Adrenal gland (tissue), 12 donors: Measurements from ENCODE around the gene MYO18A. TPM values are rescaled to one million over a fixed set of nuclear protein-coding genes. Genes with fewer than 3 reads are reported as not detected.
A peak's percentile ranks its signal among the peaks of the same experiment; 100 is the strongest.

Source experiments
- DNase-seq, 7 donors: peaks; one replicate each; pipeline ENCODE4 v3.0.0-alpha.2; 2019 to 2020
- H3K27ac ChIP-seq, 5 donors: fragments of 200-600 bp; sonication (generic) in 4 of 5; 1 replicate in 3 of 5; 2 replicates in 2 of 5; pipeline versions ENCODE4 v1.5.1 to v1.8.0; 2016 to 2020; ENCODE audit warnings: mild to moderate bottlenecking in 1 of 5
- H3K27me3 ChIP-seq: fragments of 200-600 bp; 2 replicates; pipeline ENCODE4 v1.8.0; 2021
- H3K36me3 ChIP-seq, 2 donors: fragments of 200-600 bp; replicated peaks in 1 of 2; 1 replicate in 1 of 2; 2 replicates in 1 of 2; pipeline versions ENCODE4 v1.5.1 to v1.8.0; 2018 to 2022
- H3K4me1 ChIP-seq, 2 donors: fragments of 200-600 bp; replicated peaks in 1 of 2; 1 replicate in 1 of 2; 2 replicates in 1 of 2; pipeline versions ENCODE4 v1.5.1 to v1.8.0; 2018 to 2021
- H3K4me3 ChIP-seq, 4 donors: fragments of 200-600 bp; sonication (generic) in 3 of 4; one replicate each; pipeline ENCODE4 v1.5.1; 2016 to 2018
- H3K9me3 ChIP-seq, 3 donors: fragments of 200-600 bp; sonication (generic) in 1 of 3; replicated peaks in 1 of 3; 1 replicate in 2 of 3; 2 replicates in 1 of 3; pipeline versions ENCODE4 v1.5.1 to v1.8.0; 2016 to 2021
- CTCF ChIP-seq, 6 experiments: fragments of 450-650 bp in 4 of 6; fragments of 200-600 bp in 2 of 6; sonication (generic) in 1 of 6; IDR thresholded peaks; 1 replicate in 5 of 6; 2 replicates in 1 of 6; pipeline versions ENCODE4 v1.5.1 to v1.8.0; 2016 to 2021; ENCODE audit warnings: antibody characterized with exemption in 6 of 6, mild to moderate bottlenecking in 2 of 6, moderate library complexity in 1 of 6
- POLR2A ChIP-seq, 2 donors: fragments of 450-650 bp; IDR thresholded peaks; one replicate each; pipeline ENCODE4 v1.6.1; 2017; ENCODE audit warnings: antibody characterized with exemption in 2 of 2, mild to moderate bottlenecking in 2 of 2, moderate library complexity in 1 of 2
- WGBS, 4 donors: extraction: QIAGEN DNeasy Blood & Tissue Kit in 2 of 4; methylation state at CpG; one replicate each; pipeline versions ENCODE4 v1.1.5 to v1.1.7; 2013 to 2017; 5-methylcytosine and 5-hydroxymethylcytosine counted together
- intact Hi-C, 2 donors: fragments of 100-400 bp; cut with DNase I; formaldehyde crosslinking; loops; one replicate each; pipeline versions ENCODE4 v1.14.1 to v1.15.0; 2022 to 2023
- polyA plus RNA-seq, 3 donors: library from polyadenylated mRNA; stranded (reverse); fragments of 200-250 nt in 2 of 3; fragments of 350-450 nt in 1 of 3; fragmentation: Illumina TruSeq in 1 of 3; extraction: RNeasy Lipid Tissue Mini Kit (QIAGEN cat#74804) in 1 of 3; gene quantifications; one replicate each; pipeline ENCODE4 v1.2.3, GENCODE V29; 2013 to 2014
- total RNA-seq, 9 donors: library from RNA; depleted of rRNA in 4 of 9; stranded (reverse); fragments of >200 nt in 4 of 9; fragments of 120-200 nt in 1 of 9; fragmentation: NEBNext Ultra II Directional in 1 of 9; extraction: Animal tissue kit (Norgen Biotek cat#: 25700) in 1 of 9; gene quantifications; one replicate each; pipeline versions ENCODE4 v1.1.0 to v1.2.4, GENCODE V29; 2013 to 2023
- donor health status: healthy with polysubstance abuse.
- donor health status: Bipolar disorder and iron deficiency.
- donor health status: DM: yes; HTN: yes; CAD: no.
- donor health status: DM: no; HTN: no; CAD: no.
- donor health status: DM: no; HTN: no; CAD: no.
- donor health status: DM: yes; HTN: yes; CAD: no.

MYO18A gene
- total and polyA plus RNA-seq, 12 donors, result 19.6 to 95.6 (median 40.7) TPM

DNA sequence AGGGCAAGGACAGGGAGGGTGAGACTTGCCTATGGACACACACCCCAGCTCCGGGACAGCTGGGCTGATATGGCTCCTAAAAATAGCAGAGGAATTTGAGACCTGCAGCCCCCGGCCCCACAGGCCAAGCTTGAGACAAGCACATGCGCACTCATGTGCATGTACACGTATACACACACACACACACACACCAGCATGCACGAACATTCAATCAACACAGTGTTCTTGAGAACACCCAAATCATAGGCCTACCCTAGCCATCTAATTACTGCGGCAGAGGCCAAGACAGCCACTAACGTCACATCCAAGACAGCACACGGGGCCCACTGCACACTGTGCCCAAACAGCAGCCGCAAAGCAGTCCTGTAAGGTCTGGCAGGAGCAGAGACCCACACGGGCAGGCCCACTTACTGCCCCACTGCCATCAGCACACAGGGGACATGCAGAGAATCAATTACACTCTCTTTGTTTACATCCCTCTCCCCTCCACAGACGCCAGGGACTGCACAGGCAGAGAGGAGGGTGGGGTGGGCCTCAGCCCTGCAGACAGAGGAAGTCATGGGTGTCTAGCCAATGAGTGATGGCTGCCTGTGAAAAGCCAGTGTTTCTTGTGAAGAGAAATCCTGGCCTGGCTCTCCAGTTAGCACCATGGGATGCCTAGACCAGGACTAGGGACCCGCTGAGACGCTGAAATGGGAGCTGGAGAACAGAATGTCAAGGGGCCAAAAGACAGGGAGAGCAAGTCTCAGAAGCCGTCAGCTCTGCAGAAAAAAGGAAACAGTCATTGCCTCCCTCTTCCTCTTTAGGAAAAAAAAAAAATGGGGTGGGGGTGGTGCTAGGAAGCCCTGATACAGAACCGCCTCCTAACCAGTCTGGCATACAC is 39.3 kb downstream of the MYO18A start:
- Histone ChIP-seq H3K27ac (peak overlapping the region in 4 of 5 donors; percentile 24 to 85 (median 71)), H3K27me3 (no peaks in the 10 kb centered on the region), H3K9me3 (no peaks in the 10 kb centered on the region), H3K4me3 (peak overlapping the region in 1 of 4 donors; percentile 42), H3K4me1 (peaks cover 21 to 67% of the 10 kb centered on the region in 2 donors), H3K36me3 (no peaks in the 10 kb centered on the region)
- WGBS, 4 donors, result 36 to 58% (median 44%) methylated on average over 10 to 15 of the region's 15 CpGs
- DNase-seq, result no peak
- TF ChIP-seq CTCF (IDR thresholded peaks at IDR 0.05), result no peak
- no peak for TF ChIP-seq POLR2A (IDR thresholded peaks at IDR 0.05)
- intact Hi-C loops, result loop anchor here in 1 of 2 donors (5.0 to 10.0 kb wide), 2 partner anchors 36 to 144 kb away; no protein-coding TSS in a partner anchor

DNA sequence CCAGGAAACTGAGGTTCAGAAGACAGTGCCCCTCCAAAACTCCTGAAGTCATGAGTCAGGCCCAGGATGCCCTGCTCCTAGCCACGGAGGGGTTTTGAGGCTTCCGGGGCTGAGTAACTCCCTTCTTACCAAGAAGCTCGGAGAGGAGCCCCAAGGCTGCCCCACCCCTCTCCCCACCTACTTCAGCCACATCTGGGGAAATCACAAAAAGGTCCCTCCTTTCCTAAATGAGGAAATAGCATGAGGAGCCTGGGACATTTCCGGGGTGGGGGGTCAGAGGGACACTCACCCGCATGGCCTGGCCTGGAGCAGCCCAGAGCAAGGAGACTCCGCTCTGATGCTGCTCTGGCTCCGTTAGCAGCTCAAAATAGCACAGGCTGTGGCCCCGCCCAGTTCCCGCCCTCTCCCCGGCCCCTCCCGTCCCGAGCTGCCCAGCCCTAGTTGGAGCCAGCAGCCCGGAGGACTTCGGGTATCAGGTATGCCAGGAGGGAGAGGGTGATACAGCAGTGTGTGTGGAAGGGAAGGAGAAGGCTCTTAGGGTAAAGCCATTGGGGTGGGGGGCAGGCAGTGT is 40.1 kb downstream of the MYO18A start:
- WGBS, 4 donors, result 0 to 2% (median 1%) methylated on average over 7 to 14 of the region's 14 CpGs
- TF ChIP-seq CTCF (IDR thresholded peaks at IDR 0.05) (no peak), POLR2A (IDR thresholded peaks at IDR 0.05) (peak in 1 of 2 donors; percentile 66)
- intact Hi-C loops, result loop anchor here in 1 of 2 donors (5.0 to 10.0 kb wide), 2 partner anchors 37 to 145 kb away; no protein-coding TSS in a partner anchor

GRCh38 chr17:29138971-29139691 is 41.1 kb downstream of the MYO18A start:
- Histone ChIP-seq H3K27me3 (no peaks in the 10 kb centered on the region), H3K27ac (peak overlapping the region in 4 of 5 donors; percentile 3 to 85 (median 49)), H3K4me3 (peak overlapping the region in 1 of 4 donors; percentile 42), H3K9me3 (no peaks in the 10 kb centered on the region), H3K36me3 (no peaks in the 10 kb centered on the region), H3K4me1 (peaks cover 21 to 52% of the 10 kb centered on the region in 2 donors)
- whole genome bisulfite sequencing, 4 donors, result 40 to 56% (median 45%) methylated on average over 1 to 13 of the region's 13 CpGs
- intact Hi-C loops, result no loop called here
- peak in 5 of 7 donors; percentile 54 to 74 (median 64) for DNase-seq
- TF ChIP-seq CTCF (IDR thresholded peaks at IDR 0.05), result no peak
- TF ChIP-seq POLR2A (IDR thresholded peaks at IDR 0.05), result no peak

More for the DNA sequence above, 40.1 kb downstream of the MYO18A start:
- Histone ChIP-seq H3K27ac (peak overlapping the region; percentile 3 to 85 (median 68)), H3K4me1 (peaks cover 21 to 61% of the 10 kb centered on the region in 2 donors), H3K9me3 (no peaks in the 10 kb centered on the region), H3K36me3 (no peaks in the 10 kb centered on the region), H3K4me3 (peak overlapping the region in 1 of 4 donors; percentile 42), H3K27me3 (no peaks in the 10 kb centered on the region)
- peak; percentile 86 to 94 (median 90) for DNase-seq
